HCT116 (cell line): Measurements from ENCODE around the gene DAPP1. TPM values are rescaled to one million over a fixed set of nuclear protein-coding genes. Genes with fewer than 3 reads are reported as not detected.
A peak's percentile ranks its signal among the peaks of the same experiment; 100 is the strongest.

Source experiments
- ATAC-seq: fragments of 200-7000 bp; cut with Tn5 transposase; 2 replicates; pipeline ENCODE4 v1.9.1; 2020; ENCODE audit warnings: mild to moderate bottlenecking, moderate library complexity
- BruUV-seq: library from RNA; stranded (reverse); fragments of 400-500 nt; replicated peaks from 2 replicates; lab custom pipeline; 2021; lab: Mats Ljungman, UMichigan
- CTCF ChIA-PET: fragments of 300-600 bp; sonication (Branson Sonifier 250); formaldehyde crosslinking; loops from one replicate; lab custom pipeline; 2021; ENCODE audit warnings: antibody characterized with exemption; lab: Charles Lee
- POLR2A ChIA-PET: fragments of 300-600, 350-600 bp; sonication (Branson Sonifier 250); formaldehyde crosslinking; loops from one replicate; lab custom pipeline; 2021; ENCODE audit warnings: antibody characterized with exemption; lab: Charles Lee
- RAD21 ChIA-PET, 2 experiments: fragments of 300-600 bp; sonication (Branson Sonifier 250); formaldehyde crosslinking; loops; one replicate each; lab custom pipeline; 2023; ENCODE audit warnings: low total read pairs in 2 of 2; ENCODE audit not compliant: uncharacterized antibody in 2 of 2, unreplicated experiment in 2 of 2, low non-redundant PET in 1 of 2; lab: Charles Lee
- DNase-seq: peaks from one replicate; pipeline ENCODE4 v3.0.0-alpha.2; 2010; ENCODE audit warnings: low read depth, low spot score
- H2AFZ ChIP-seq: fragments of 200-600 bp; shearing (Covaris generic), sonication (generic); 2 replicates; pipeline ENCODE4 v1.6.1; 2017; ENCODE audit warnings: low read depth, mixed run types, mixed read lengths, antibody characterized with exemption, low read length; ENCODE audit not compliant: poor library complexity, severe bottlenecking
- H3K27ac ChIP-seq: 2 replicates; pipeline ENCODE4 v1.5.1; 2012; ENCODE audit warnings: low read depth, low read length
- H3K27me3 ChIP-seq: fragments of 200-600 bp; sonication (generic); 2 replicates; pipeline ENCODE4 v1.6.1; 2016; ENCODE audit warnings: mixed run types, low read length, mixed read lengths; ENCODE audit not compliant: insufficient read depth
- H3K36me3 ChIP-seq, 2 experiments: fragments of 200-500 bp in 1 of 2; fragments of 200-600 bp in 1 of 2; sonication (Bioruptor generic) in 1 of 2; sonication (generic) in 1 of 2; 2 replicates each; pipeline versions ENCODE4 v1.5.1 to v1.6.1; 2014 to 2016; ENCODE audit warnings: low read length in 2 of 2, inconsistent platforms in 1 of 2, mixed read lengths in 1 of 2, mixed run types in 1 of 2; ENCODE audit not compliant: insufficient read depth in 2 of 2, control insufficient read depth in 1 of 2
- H3K4me1 ChIP-seq, 2 experiments: fragments of 200-600 bp in 1 of 2; sonication (generic) in 1 of 2; 2 replicates each; pipeline versions ENCODE4 v1.5.1 to v1.6.1; 2012 to 2017; ENCODE audit warnings: low read length in 2 of 2, inconsistent platforms in 1 of 2, mild to moderate bottlenecking in 1 of 2, mixed read lengths in 1 of 2, mixed run types in 1 of 2, moderate library complexity in 1 of 2; ENCODE audit not compliant: insufficient read depth in 2 of 2, control insufficient read depth in 1 of 2
- H3K4me2 ChIP-seq: fragments of 200-600 bp; sonication (generic); 2 replicates; pipeline ENCODE4 v1.6.1; 2017; ENCODE audit warnings: mixed run types, low read length, mixed read lengths
- H3K4me3 ChIP-seq, 2 experiments: fragments of 200-600 bp in 1 of 2; sonication (generic) in 1 of 2; replicated peaks in 1 of 2; 2 replicates each; pipeline ENCODE4 v1.5.1; 2011 to 2016; ENCODE audit warnings: low read length in 2 of 2, control low read depth in 1 of 2, low read depth in 1 of 2, mild to moderate bottlenecking in 1 of 2, mixed read lengths in 1 of 2, mixed run types in 1 of 2
- H3K79me2 ChIP-seq: fragments of 200-600 bp; sonication (generic); 2 replicates; pipeline ENCODE4 v1.6.1; 2017; ENCODE audit warnings: mild to moderate bottlenecking, mixed run types, low read length, moderate library complexity, mixed read lengths; ENCODE audit not compliant: insufficient read depth
- H3K9ac ChIP-seq: fragments of 200-600 bp; sonication (generic); 2 replicates; pipeline ENCODE4 v1.6.1; 2016; ENCODE audit warnings: low read length, mixed read lengths
- H3K9me2 ChIP-seq: fragments of 200-600 bp; sonication (generic), shearing (Covaris generic); 2 replicates; pipeline ENCODE4 v1.6.1; 2017; ENCODE audit warnings: mixed run types, mild to moderate bottlenecking, moderate library complexity; ENCODE audit not compliant: insufficient read depth
- H3K9me3 ChIP-seq, 2 experiments: fragments of 200-500 bp in 1 of 2; fragments of 200-600 bp in 1 of 2; sonication (Bioruptor generic) in 1 of 2; sonication (generic) in 1 of 2; 2 replicates each; pipeline ENCODE4 v1.6.1; 2014 to 2017; ENCODE audit warnings: low read length in 2 of 2, mixed read lengths in 2 of 2, inconsistent platforms in 1 of 2, low read depth in 1 of 2, mild to moderate bottlenecking in 1 of 2, mixed run types in 1 of 2, moderate library complexity in 1 of 2; ENCODE audit not compliant: control insufficient read depth in 1 of 2, insufficient read depth in 1 of 2
- H4K20me1 ChIP-seq: fragments of 200-600 bp; sonication (generic), shearing (Covaris generic); 2 replicates; pipeline ENCODE4 v1.6.1; 2017; ENCODE audit warnings: mixed run types, mild to moderate bottlenecking, moderate library complexity; ENCODE audit not compliant: insufficient read depth
- ATF3 ChIP-seq: IDR thresholded peaks from 2 replicates; pipeline ENCODE4 v1.6.1; 2012
- CEBPB ChIP-seq: IDR thresholded peaks from 2 replicates; pipeline ENCODE4 v1.6.1; 2012; ENCODE audit warnings: low read depth
- CTCF ChIP-seq, 3 experiments: fragments of 200-600 bp in 1 of 3; sonication (generic) in 1 of 3; IDR thresholded peaks in 2 of 3; conservative IDR thresholded peaks in 1 of 3; 2 replicates each; pipeline ENCODE4 v1.5.1; 2012 to 2017; ENCODE audit warnings: low read depth in 2 of 3, low read length in 2 of 3, antibody characterized with exemption in 1 of 3, borderline replicate concordance in 1 of 3, control low read depth in 1 of 3, mild to moderate bottlenecking in 1 of 3, mixed read lengths in 1 of 3, mixed run types in 1 of 3, moderate library complexity in 1 of 3; ENCODE audit not compliant: insufficient read depth in 1 of 3
- ELF1 ChIP-seq: IDR thresholded peaks from 2 replicates; pipeline ENCODE4 v1.6.1; 2012; ENCODE audit warnings: low read depth, borderline replicate concordance
- EZH2 ChIP-seq: fragments of 200-600 bp; sonication (generic); IDR thresholded peaks from 2 replicates; pipeline ENCODE4 v1.6.1; 2017; ENCODE audit warnings: antibody characterized with exemption, mixed run types
- JUND ChIP-seq: IDR thresholded peaks from 2 replicates; pipeline ENCODE4 v1.6.1; 2012
- MAX ChIP-seq: IDR thresholded peaks from 2 replicates; pipeline ENCODE4 v1.6.1; 2012
- POLR2A ChIP-seq: IDR thresholded peaks from 2 replicates; pipeline ENCODE4 v1.7.0; 2011; ENCODE audit warnings: borderline replicate concordance; ENCODE audit not compliant: insufficient read depth, insufficient read length; ENCODE audit errors: extremely low read depth
- POLR2AphosphoS5 ChIP-seq: IDR thresholded peaks from 2 replicates; pipeline ENCODE4 v1.6.1; 2011; ENCODE audit warnings: mild to moderate bottlenecking, low read depth, low read length, moderate library complexity
- RAD21 ChIP-seq: IDR thresholded peaks from 2 replicates; pipeline ENCODE4 v1.6.1; 2012; ENCODE audit warnings: low read depth, mild to moderate bottlenecking
- SP1 ChIP-seq: IDR thresholded peaks from 2 replicates; pipeline ENCODE4 v1.6.1; 2012; ENCODE audit warnings: low read depth
- SRF ChIP-seq: IDR thresholded peaks from 2 replicates; pipeline ENCODE4 v1.6.1; 2012; ENCODE audit warnings: low read depth
- TCF7L2 ChIP-seq: IDR thresholded peaks from 2 replicates; pipeline ENCODE4 v1.7.0; 2011; ENCODE audit warnings: borderline replicate concordance, inconsistent platforms; ENCODE audit not compliant: insufficient read depth, insufficient read length; ENCODE audit errors: extremely low read depth
- ZBTB33 ChIP-seq: IDR thresholded peaks from 2 replicates; pipeline ENCODE4 v1.6.1; 2011; ENCODE audit warnings: mild to moderate bottlenecking, low read length, moderate library complexity; ENCODE audit not compliant: insufficient replicate concordance; ENCODE audit errors: extremely low read depth
- ZFX ChIP-seq: fragments of 450-650 bp; IDR thresholded peaks from 2 replicates; pipeline ENCODE4 v1.6.1; 2017
- intact Hi-C: fragments of 100-400 bp; cut with micrococcal nuclease; formaldehyde crosslinking; loops from 2 replicates; pipeline ENCODE4 v1.10.0; 2022
- total RNA-seq: library from RNA; stranded (reverse); gene quantifications from one replicate; pipeline ENCODE4 v1.2.1, GENCODE V29; 2021; ENCODE audit not compliant: unreplicated experiment

DAPP1 gene
- total RNA-seq, 1 experiment from 2014 or later, result 0.76 TPM

- Histone ChIP-seq H4K20me1 (no peaks in the 10 kb centered on the region), H3K4me3 (no peak overlapping the region), H3K9me3 (no peaks in the 10 kb centered on the region), H3K79me2 (no peaks in the 10 kb centered on the region), H2AFZ (no peak overlapping the region), H3K9me2 (no peaks in the 10 kb centered on the region), H3K4me2 (no peak overlapping the region), H3K4me1 (no peaks in the 10 kb centered on the region), H3K27me3 (no peaks in the 10 kb centered on the region), H3K27ac (no peak overlapping the region), H3K9ac (no peak overlapping the region), H3K36me3 (no peaks in the 10 kb centered on the region)
- ChIA-PET POLR2A (no interaction called here), CTCF (interaction anchor here (1.1 kb wide), 1 partner anchor 16 kb away, joined by 4 read pairs; no protein-coding TSS in a partner anchor), RAD21 (no interaction called here)
- intact Hi-C loops, result no loop called here
- TF ChIP-seq TCF7L2 (no peak), CEBPB (0 out of 2 replicates have a peak, but pooled peaks have one; percentile 22)
- DNase-seq (no peak), ATAC-seq (no peak)
- no TSS peak for BruUV-seq
Observed at GRCh38 chr4:99827454-99827853, 10.8 kb downstream of the DAPP1 start.

DNA sequence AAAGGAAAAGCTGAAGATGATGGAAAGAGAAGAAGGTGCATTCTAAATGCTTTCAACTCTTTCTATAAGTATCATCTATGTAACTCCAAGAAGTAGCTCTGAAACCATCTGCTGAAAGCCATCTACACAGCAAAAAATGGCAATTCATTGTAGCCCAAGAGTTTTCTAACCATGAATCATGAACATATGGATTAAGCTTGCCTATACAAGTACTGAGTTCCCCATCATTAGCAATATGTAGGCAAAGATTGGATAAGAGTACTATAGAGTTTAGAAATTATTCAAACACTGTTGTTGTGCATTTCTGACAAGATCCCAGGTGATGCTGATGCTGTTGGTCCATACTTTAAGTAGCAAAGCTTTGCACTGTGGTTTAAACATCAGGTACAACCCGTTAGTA lies 11.2 kb downstream of the DAPP1 start:
- Histone ChIP-seq H3K9me2 (no peaks in the 10 kb centered on the region), H3K36me3 (no peaks in the 10 kb centered on the region), H3K4me3 (no peak overlapping the region), H3K4me1 (no peaks in the 10 kb centered on the region), H4K20me1 (no peaks in the 10 kb centered on the region), H3K4me2 (no peak overlapping the region), H3K27ac (no peak overlapping the region), H2AFZ (no peak overlapping the region), H3K79me2 (no peaks in the 10 kb centered on the region), H3K9me3 (no peaks in the 10 kb centered on the region), H3K9ac (no peak overlapping the region), H3K27me3 (no peaks in the 10 kb centered on the region)
- ChIA-PET RAD21 (no interaction called here), CTCF (interaction anchor here (1.1 kb wide), 1 partner anchor 16 kb away, joined by 4 read pairs; no protein-coding TSS in a partner anchor), POLR2A (no interaction called here)
- intact Hi-C loops, result no loop called here
- DNase-seq (no peak), ATAC-seq (no peak)
- BruUV-seq, result no TSS peak
- TF ChIP-seq CEBPB (no peak), JUND (no peak), POLR2AphosphoS5 (no peak), ELF1 (no peak), CTCF (IDR thresholded peaks at IDR 0.05 in 2 of 3, conservative IDR thresholded peaks at IDR 0.05 in 1 of 3; ENCODE audit: borderline replicate concordance in 1 of 3, insufficient read depth in 1 of 3, low read depth in 2 of 3, low read length in 2 of 3) (no peak), MAX (no peak), POLR2A (no peak), RAD21 (no peak), ATF3 (no peak), SRF (no peak), ZFX (no peak), ZBTB33 (no peak), SP1 (no peak), EZH2 (no peak)
